Epithelial cell of alveolus of lung (primary cell): ENCODE results near the gene PRMT1. TPM values are rescaled to one million over a fixed set of nuclear protein-coding genes. Genes with fewer than 3 reads are reported as not detected.

Source experiments
- total RNA-seq: library from RNA; depleted of rRNA; stranded (reverse); fragments of >200 nt; gene quantifications from 2 replicates; pipeline ENCODE4 v1.2.1, GENCODE V29; 2015

Gene PRMT1
- 174 and 372 TPM in 2 replicates for total RNA-seq

GRCh38 chr19:49677231-49677900 lies at the start of gene PRMT1:
TSS of gene PRMT1 (plus strand) at chr19:49677271. CDS start at chr19:49677281, 10 bp downstream.

GRCh38 chr19:49640113-49640898 lies 36.8 kb upstream of the PRMT1 start, which contains the start of gene RRAS:
TSS of gene RRAS (minus strand) at chr19:49640143. CDS start at chr19:49640098, 45 bp downstream.

GRCh38 chr19:49641688-49642491 lies 35.2 kb upstream of the PRMT1 start, which contains the start of gene SCAF1:
TSS of gene SCAF1 (plus strand) at chr19:49642209. CDS start at chr19:49645027, 2,818 bp downstream.

GRCh38 chr19:49665351-49666119 lies 11.5 kb upstream of the PRMT1 start, which contains the start of the genes BCL2L12 and IRF3:
TSS of gene BCL2L12 (plus strand) at chr19:49665933. CDS start at chr19:49666693, 760 bp downstream.
TSS of gene IRF3 (minus strand) at chr19:49665857. CDS start at chr19:49664838, 1,019 bp downstream.

GRCh38 chr19:49689133-49690078 lies 12.3 kb downstream of the PRMT1 start, which contains the start of gene ADM5:
TSS of gene ADM5 (plus strand) at chr19:49689594. CDS start at chr19:49689838, 244 bp downstream.

GRCh38 chr19:49690656-49691242 lies 13.7 kb downstream of the PRMT1 start, which contains the start of gene CPT1C:
TSS of gene CPT1C (plus strand) at chr19:49691116. CDS start at chr19:49692253, 1,137 bp downstream.

Other genes starting within 250 kb of the PRMT1 start
- not detected in 2 replicates for gene SLC17A7, start 235.7 kb upstream of the PRMT1 start, total RNA-seq
- 88.8 and 114 TPM in 2 replicates for gene PIH1D1, start 225.5 kb upstream of the PRMT1 start, total RNA-seq
- 15.3 and 34.4 TPM in 2 replicates for gene ALDH16A1, start 224.0 kb upstream of the PRMT1 start, total RNA-seq
- gene FLT3LG, start 203.1 kb upstream of the PRMT1 start, total RNA-seq = 3.5 and 4.8 TPM in 2 replicates
- 3,720 and 4,767 TPM in 2 replicates for gene RPL13A, start 189.7 kb upstream of the PRMT1 start, total RNA-seq
- 3,676 and 7,959 TPM in 2 replicates for gene RPS11, start 180.8 kb upstream of the PRMT1 start, total RNA-seq
- 70.7 and 127 TPM in 2 replicates for gene FCGRT, start 164.6 kb upstream of the PRMT1 start, total RNA-seq
- gene RCN3, start 149.3 kb upstream of the PRMT1 start, total RNA-seq = 108 and 253 TPM in 2 replicates
- gene NOSIP, start 96.7 kb upstream of the PRMT1 start, total RNA-seq = 80.7 and 83.4 TPM in 2 replicates
- gene PRRG2, start 96.0 kb upstream of the PRMT1 start, total RNA-seq = 2.1 and 4.5 TPM in 2 replicates
- 7.4 and 16.8 TPM in 2 replicates for gene PRR12, start 86.1 kb upstream of the PRMT1 start, total RNA-seq
- 64.0 and 122 TPM in 2 replicates for gene RRAS, start 37.1 kb upstream of the PRMT1 start, total RNA-seq
- gene SCAF1, start 35.1 kb upstream of the PRMT1 start, total RNA-seq = 29.5 and 39.8 TPM in 2 replicates
- gene IRF3, start 11.4 kb upstream of the PRMT1 start, total RNA-seq = 43.8 and 83.4 TPM in 2 replicates
- gene BCL2L12, start 11.3 kb upstream of the PRMT1 start, total RNA-seq = 12.6 and 19.8 TPM in 2 replicates
- gene ADM5, start 12.3 kb downstream of the PRMT1 start, total RNA-seq = 1.7 and 2.9 TPM in 2 replicates
- 15.8 and 50.0 TPM in 2 replicates for gene CPT1C, start 13.8 kb downstream of the PRMT1 start, total RNA-seq
- gene TSKS, start 86.0 kb downstream of the PRMT1 start, total RNA-seq = not detected in 2 replicates
- 128 and 138 TPM in 2 replicates for gene AP2A1, start 89.7 kb downstream of the PRMT1 start, total RNA-seq
- gene FUZ, start 136.0 kb downstream of the PRMT1 start, total RNA-seq = 21.5 and 30.1 TPM in 2 replicates
- gene MED25, start 141.0 kb downstream of the PRMT1 start, total RNA-seq = 21.1 and 32.3 TPM in 2 replicates
- 94.0 and 139 TPM in 2 replicates for gene PTOV1, start 173.9 kb downstream of the PRMT1 start, total RNA-seq
- gene PNKP, start 190.3 kb downstream of the PRMT1 start, total RNA-seq = 29.1 and 52.8 TPM in 2 replicates
- 25.7 and 38.6 TPM in 2 replicates for gene AKT1S1, start 200.1 kb downstream of the PRMT1 start, total RNA-seq
- 22.5 TPM in 2 replicates for gene TBC1D17, start 200.4 kb downstream of the PRMT1 start, total RNA-seq
- gene IL4I1, start 219.6 kb downstream of the PRMT1 start, total RNA-seq = 1.3 TPM in 1 of 2 replicates, not detected in the other